Testis (tissue), 2 donors: ENCODE measurements around the gene PTER.

Experiments used
- POLR2A ChIP-seq: fragments of 450-650 bp; IDR thresholded peaks from one replicate; pipeline ENCODE4 v1.6.1; 2017; ENCODE audit warnings: antibody characterized with exemption, mild to moderate bottlenecking, moderate library complexity
- TF ChIP-seq, protein P1 (sequence below), 3 experiments: fragments of 450-650 bp in 2 of 3; fragments of 200-600 bp in 1 of 3; sonication (generic) in 1 of 3; IDR thresholded peaks; one replicate each; pipeline ENCODE4 v1.5.1; 2016 to 2019; ENCODE audit warnings: antibody characterized with exemption in 3 of 3, mild to moderate bottlenecking in 2 of 3, moderate library complexity in 1 of 3

DNA sequence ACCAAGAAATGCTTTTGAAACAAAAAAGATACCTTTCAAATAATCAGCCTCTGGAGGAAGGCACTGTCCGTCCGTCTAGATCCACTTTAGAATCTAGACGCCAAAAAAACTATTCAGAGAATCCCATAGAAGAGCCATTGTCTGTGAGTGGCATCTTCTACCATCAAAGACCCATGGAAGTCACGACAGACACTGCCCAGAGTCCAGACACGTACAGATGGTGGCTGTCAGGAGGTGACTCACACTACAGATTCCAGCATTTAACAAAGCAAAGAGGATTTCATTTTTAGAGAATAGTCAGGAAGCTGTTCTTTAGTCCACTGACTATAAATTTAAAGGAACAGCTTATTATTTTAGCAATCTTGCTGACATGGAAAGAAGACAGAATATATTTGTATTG lies 73.2 kb downstream of the PTER start:
- TF ChIP-seq, protein P1, sequence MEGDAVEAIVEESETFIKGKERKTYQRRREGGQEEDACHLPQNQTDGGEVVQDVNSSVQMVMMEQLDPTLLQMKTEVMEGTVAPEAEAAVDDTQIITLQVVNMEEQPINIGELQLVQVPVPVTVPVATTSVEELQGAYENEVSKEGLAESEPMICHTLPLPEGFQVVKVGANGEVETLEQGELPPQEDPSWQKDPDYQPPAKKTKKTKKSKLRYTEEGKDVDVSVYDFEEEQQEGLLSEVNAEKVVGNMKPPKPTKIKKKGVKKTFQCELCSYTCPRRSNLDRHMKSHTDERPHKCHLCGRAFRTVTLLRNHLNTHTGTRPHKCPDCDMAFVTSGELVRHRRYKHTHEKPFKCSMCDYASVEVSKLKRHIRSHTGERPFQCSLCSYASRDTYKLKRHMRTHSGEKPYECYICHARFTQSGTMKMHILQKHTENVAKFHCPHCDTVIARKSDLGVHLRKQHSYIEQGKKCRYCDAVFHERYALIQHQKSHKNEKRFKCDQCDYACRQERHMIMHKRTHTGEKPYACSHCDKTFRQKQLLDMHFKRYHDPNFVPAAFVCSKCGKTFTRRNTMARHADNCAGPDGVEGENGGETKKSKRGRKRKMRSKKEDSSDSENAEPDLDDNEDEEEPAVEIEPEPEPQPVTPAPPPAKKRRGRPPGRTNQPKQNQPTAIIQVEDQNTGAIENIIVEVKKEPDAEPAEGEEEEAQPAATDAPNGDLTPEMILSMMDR (IDR thresholded peaks at IDR 0.05) = no peak
- no peak for TF ChIP-seq POLR2A
